Spinal cord (tissue), 10 donors: ENCODE results near the gene SNORC. TPM values are rescaled to one million over a fixed set of nuclear protein-coding genes. Genes with fewer than 3 reads are reported as not detected.

Experiments
- DNase-seq, 6 donors: peaks; one replicate each; pipeline versions ENCODE4 v3.0.0 to v3.0.0-alpha.2; 2013 to 2015; ENCODE audit warnings: low spot score in 6 of 6, low read depth in 4 of 6
- H3K27ac ChIP-seq: one replicate; pipeline ENCODE4 v1.5.1; 2013; ENCODE audit warnings: low read depth, low read length, control low read depth
- H3K27me3 ChIP-seq: one replicate; pipeline ENCODE4 v1.6.1; 2013; ENCODE audit warnings: low read length; ENCODE audit not compliant: control insufficient read depth, insufficient read depth
- H3K36me3 ChIP-seq: one replicate; pipeline ENCODE4 v1.6.1; 2013; ENCODE audit warnings: low read length; ENCODE audit not compliant: control insufficient read depth, insufficient read depth
- H3K4me1 ChIP-seq: one replicate; pipeline ENCODE4 v1.6.1; 2013; ENCODE audit warnings: low read length; ENCODE audit not compliant: control insufficient read depth, insufficient read depth
- H3K4me3 ChIP-seq: one replicate; pipeline ENCODE4 v1.5.1; 2013; ENCODE audit warnings: low read depth, low read length, control low read depth
- H3K9me3 ChIP-seq: one replicate; pipeline ENCODE4 v1.6.1; 2013; ENCODE audit warnings: low read length; ENCODE audit not compliant: control insufficient read depth, insufficient read depth
- WGBS: methylation state at CpG from one replicate; pipeline ENCODE4 v1.1.5; 2013; ENCODE audit warnings: missing lambda C conversion rate; ENCODE audit not compliant: insufficient coverage; 5-methylcytosine and 5-hydroxymethylcytosine counted together
- polyA plus RNA-seq, 2 donors: library from polyadenylated mRNA; unstranded; fragments of 120-200 nt; gene quantifications; one replicate each; pipeline ENCODE4 v1.2.1, GENCODE V29; 2013; ENCODE audit not compliant: insufficient read length in 2 of 2
- total RNA-seq, 2 donors: library from RNA; depleted of rRNA in 1 of 2; stranded (reverse); fragments of 120-200 nt in 1 of 2; fragments of >200 nt in 1 of 2; gene quantifications; one replicate each; pipeline versions ENCODE4 v1.2.3 to v1.2.4, GENCODE V29; 2013 to 2014
- donor health status: healthy.

Gene SNORC
- total and polyA plus RNA-seq, 4 donors = 3.1 to 10.8 (median 7.4) TPM

GRCh38 chr2:232887171-232887850 is 17.2 kb downstream of the SNORC start:
- Histone ChIP-seq H3K27ac (no peak overlapping the region), H3K4me3 (no peak overlapping the region), H3K36me3 (peaks cover 85% of the 10 kb centered on the region), H3K9me3 (no peaks in the 10 kb centered on the region), H3K4me1 (peaks cover 6% of the 10 kb centered on the region), H3K27me3 (peaks cover 3% of the 10 kb centered on the region)
- 71% methylated on average over 15 of the region's 15 CpGs for WGBS
- no peak for DNase-seq

DNA sequence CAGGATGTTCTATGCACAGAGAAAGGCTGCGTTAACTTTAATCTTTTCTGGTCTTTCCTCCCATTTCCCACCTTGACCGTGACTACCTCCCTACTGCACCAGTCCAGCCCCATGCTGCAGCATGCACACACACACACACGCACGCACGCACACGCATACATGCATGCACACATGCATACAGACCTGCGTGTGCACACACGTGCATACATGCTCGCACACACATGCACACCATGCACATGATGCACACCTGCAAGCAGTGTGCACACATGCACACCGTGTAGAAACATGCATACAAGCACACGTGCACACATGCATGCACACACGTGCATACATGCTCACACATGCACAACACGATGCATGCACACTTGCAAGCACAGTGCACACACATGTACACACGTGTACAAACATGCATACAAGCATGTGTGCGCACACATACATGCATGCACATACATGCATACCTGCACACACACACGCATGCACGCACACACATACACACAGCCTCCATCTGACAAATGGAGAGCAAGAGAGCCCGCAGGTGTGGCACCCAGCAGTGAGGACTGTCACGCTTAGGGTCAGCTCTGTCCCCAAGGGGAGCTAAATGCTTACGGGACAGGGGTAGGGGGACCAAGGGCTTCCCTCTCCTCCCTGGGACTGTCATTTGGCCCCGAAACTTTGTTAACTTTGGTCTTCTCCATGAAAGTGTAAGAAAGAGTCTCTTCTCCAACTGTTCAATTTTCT is 18.2 kb downstream of the SNORC start:
- Histone ChIP-seq H3K9me3 (no peaks in the 10 kb centered on the region), H3K4me1 (peaks cover 6% of the 10 kb centered on the region), H3K36me3 (peaks cover 84% of the 10 kb centered on the region), H3K27me3 (peaks cover 3% of the 10 kb centered on the region), H3K27ac (no peak overlapping the region), H3K4me3 (no peak overlapping the region)
- no peak for DNase-seq
- WGBS = 94% methylated on average over 18 of the region's 21 CpGs

DNA sequence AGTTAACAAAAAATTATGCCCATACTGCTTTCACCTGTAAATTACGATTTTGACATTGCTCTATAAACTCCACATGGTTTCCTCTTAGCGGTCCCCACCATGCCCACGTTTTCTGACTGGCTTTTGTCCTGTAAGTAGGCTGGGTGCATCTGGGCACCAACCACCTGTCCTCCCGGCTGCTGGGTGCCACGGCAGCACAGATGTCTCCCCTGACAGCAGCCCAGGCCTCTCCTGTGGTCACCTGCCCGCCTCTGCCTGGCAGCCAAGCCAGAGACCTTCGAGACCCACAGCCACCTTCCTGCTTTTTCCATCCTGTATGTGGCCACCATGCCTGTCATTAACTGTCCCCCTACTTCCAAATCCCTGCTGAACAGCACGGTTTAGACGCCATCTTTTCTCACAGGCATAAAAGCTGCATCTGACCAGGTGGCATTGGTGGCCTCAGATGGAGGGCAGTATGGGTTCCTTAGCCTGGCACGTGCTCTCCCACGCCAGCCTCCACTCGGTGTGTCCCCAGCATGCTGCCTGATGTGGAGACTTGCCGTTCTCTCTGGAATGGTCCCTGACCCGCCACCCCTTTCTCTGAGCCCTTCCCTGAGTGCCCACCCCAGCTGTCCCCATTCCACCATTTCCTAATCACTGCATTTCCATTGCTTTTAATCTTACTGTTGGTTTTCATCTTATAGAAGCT is 18.9 kb downstream of the SNORC start:
- no peak for DNase-seq
- WGBS = 91% methylated on average over 14 of the region's 14 CpGs
- Histone ChIP-seq H3K9me3 (no peaks in the 10 kb centered on the region), H3K27me3 (peaks cover 3% of the 10 kb centered on the region), H3K4me3 (no peak overlapping the region), H3K27ac (no peak overlapping the region), H3K36me3 (peaks cover 83% of the 10 kb centered on the region), H3K4me1 (peaks cover 6% of the 10 kb centered on the region)

- peaks cover 82% of the 10 kb centered on the region for H3K36me3 ChIP-seq
- 82% methylated on average over 5 of the region's 5 CpGs for WGBS
- H3K27ac ChIP-seq = no peak overlapping the region
- H3K27me3 ChIP-seq = peaks cover 3% of the 10 kb centered on the region
- no peaks in the 10 kb centered on the region for H3K9me3 ChIP-seq
- DNase-seq = no peak
- H3K4me1 ChIP-seq = peaks cover 6% of the 10 kb centered on the region
- no peak overlapping the region for H3K4me3 ChIP-seq
Measured at GRCh38 chr2:232889876-232890401, 19.9 kb downstream of the SNORC start.

GRCh38 chr2:232890536-232890895 is 20.5 kb downstream of the SNORC start:
- Histone ChIP-seq H3K27ac (no peak overlapping the region), H3K27me3 (peaks cover 3% of the 10 kb centered on the region), H3K4me1 (peaks cover 6% of the 10 kb centered on the region), H3K9me3 (no peaks in the 10 kb centered on the region), H3K36me3 (peaks cover 77% of the 10 kb centered on the region), H3K4me3 (no peak overlapping the region)
- DNase-seq = no peak
- 78% methylated on average over 11 of the region's 11 CpGs for WGBS

DNA sequence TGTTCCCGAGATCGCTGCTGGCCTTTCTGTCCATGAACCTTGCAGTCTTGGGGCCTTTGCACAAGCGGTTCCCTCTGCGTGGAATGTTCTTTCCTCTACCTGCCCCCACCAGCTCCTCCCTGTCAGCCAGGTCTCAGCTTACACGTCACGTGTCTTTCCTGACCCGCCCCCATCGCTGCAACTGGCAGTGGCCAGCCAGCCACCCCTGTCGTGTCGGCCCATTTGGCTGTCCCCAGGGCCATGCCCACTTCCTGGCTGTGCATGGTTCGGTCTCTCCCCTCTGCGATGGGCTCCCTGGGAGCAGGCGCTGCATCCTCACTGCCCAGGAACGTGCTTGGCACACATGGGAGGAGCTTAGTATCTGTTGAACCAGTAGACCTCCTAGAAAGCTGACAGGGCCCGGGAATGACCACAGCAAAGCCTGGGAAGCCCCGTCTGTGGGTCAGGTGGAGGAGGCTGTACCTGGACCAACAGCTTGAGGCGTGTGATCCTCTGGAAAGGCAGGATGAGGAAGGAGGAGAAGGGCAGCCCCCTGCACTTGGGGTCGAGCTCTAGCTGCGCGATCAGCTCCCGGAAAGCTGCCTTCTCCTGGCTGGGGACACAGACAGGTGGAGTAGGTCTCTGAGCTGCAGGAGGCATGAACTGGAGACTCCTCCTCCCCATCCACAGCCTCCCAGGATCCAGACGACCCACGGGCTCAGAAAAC is 21.0 kb downstream of the SNORC start:
- no peak for DNase-seq
- H3K36me3 ChIP-seq = peaks cover 72% of the 10 kb centered on the region
- no peak overlapping the region for H3K4me3 ChIP-seq
- H3K27me3 ChIP-seq = peaks cover 3% of the 10 kb centered on the region
- peaks cover 6% of the 10 kb centered on the region for H3K4me1 ChIP-seq
- H3K27ac ChIP-seq = no peak overlapping the region
- H3K9me3 ChIP-seq = no peaks in the 10 kb centered on the region
- WGBS = 33% methylated on average over 16 of the region's 23 CpGs

DNA sequence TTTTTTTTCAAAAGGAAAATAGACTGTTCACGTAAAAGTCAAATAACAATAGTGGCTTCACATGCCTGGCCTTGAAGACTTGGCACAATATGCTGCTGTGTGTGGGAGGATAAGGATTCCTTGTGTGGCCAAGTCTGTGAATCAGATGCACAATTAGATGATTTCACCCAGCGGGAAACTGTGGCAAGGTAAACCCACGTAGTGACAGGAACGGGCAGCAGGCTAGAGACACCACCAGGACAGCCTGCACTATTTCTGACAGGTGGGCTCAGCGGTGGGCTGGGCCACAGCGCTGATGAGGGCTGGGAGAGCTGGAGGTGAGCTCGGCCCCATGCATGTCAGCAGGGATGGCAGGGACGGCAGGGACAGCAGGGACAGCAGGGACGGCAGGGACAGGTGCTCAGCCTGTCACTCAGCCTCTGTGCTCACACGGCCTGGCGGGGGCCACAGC is 21.6 kb downstream of the SNORC start:
- DNase-seq = no peak
- H3K27ac ChIP-seq = no peak overlapping the region
- H3K36me3 ChIP-seq = peaks cover 66% of the 10 kb centered on the region
- H3K4me3 ChIP-seq = no peak overlapping the region
- H3K9me3 ChIP-seq = no peaks in the 10 kb centered on the region
- H3K4me1 ChIP-seq = peaks cover 6% of the 10 kb centered on the region
- 64% methylated on average over 11 of the region's 11 CpGs for WGBS
- H3K27me3 ChIP-seq = peaks cover 3% of the 10 kb centered on the region

GRCh38 chr2:232892221-232892620 is 22.2 kb downstream of the SNORC start:
- 81% methylated on average over 13 of the region's 13 CpGs for WGBS
- Histone ChIP-seq H3K9me3 (no peaks in the 10 kb centered on the region), H3K4me1 (peaks cover 6% of the 10 kb centered on the region), H3K27me3 (peaks cover 3% of the 10 kb centered on the region), H3K4me3 (no peak overlapping the region), H3K36me3 (peaks cover 60% of the 10 kb centered on the region), H3K27ac (no peak overlapping the region)
- DNase-seq = no peak

DNA sequence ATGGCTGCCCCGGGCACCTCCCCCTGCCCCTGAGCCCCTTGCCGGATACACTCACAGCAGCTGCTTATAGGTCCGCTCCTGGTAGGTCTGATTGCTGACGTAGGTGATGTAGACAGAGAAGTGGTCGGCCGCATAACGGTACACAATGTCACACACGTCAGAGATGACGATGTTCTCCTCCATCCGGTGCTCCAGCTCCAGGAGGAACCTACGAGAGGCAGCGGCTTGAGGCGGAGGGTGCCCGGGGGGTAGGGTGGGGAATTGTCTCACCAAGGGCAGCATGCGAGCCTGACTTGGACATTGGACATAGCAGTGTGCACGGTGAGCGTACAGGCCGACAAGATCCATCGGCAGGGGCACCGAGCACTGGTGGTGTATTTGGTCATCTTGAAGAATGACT is 22.8 kb downstream of the SNORC start:
- peaks cover 3% of the 10 kb centered on the region for H3K27me3 ChIP-seq
- no peak overlapping the region for H3K27ac ChIP-seq
- DNase-seq = no peak
- H3K4me3 ChIP-seq = no peak overlapping the region
- 96% methylated on average over 20 of the region's 20 CpGs for WGBS
- H3K36me3 ChIP-seq = peaks cover 56% of the 10 kb centered on the region
- no peaks in the 10 kb centered on the region for H3K9me3 ChIP-seq
- H3K4me1 ChIP-seq = peaks cover 6% of the 10 kb centered on the region
